Fibroblast of pulmonary artery (primary cell): ENCODE results near the gene PIP5K1A.

Experiments used
- DNase-seq: peaks from one replicate; pipeline ENCODE4 v3.0.0-alpha.2; 2010; ENCODE audit warnings: low read depth
- H3K4me3 ChIP-seq: replicated peaks from 2 replicates; pipeline ENCODE4 v1.5.1; 2011; ENCODE audit warnings: low read depth, mild to moderate bottlenecking, control low read depth, low read length, moderate library complexity
- TF ChIP-seq, protein P1 (sequence below): IDR thresholded peaks from 2 replicates; pipeline ENCODE4 v1.5.1; 2011; ENCODE audit warnings: mild to moderate bottlenecking, control low read depth, low read length, inconsistent platforms; ENCODE audit errors: missing control alignments

The PIP5K1A gene

DNA sequence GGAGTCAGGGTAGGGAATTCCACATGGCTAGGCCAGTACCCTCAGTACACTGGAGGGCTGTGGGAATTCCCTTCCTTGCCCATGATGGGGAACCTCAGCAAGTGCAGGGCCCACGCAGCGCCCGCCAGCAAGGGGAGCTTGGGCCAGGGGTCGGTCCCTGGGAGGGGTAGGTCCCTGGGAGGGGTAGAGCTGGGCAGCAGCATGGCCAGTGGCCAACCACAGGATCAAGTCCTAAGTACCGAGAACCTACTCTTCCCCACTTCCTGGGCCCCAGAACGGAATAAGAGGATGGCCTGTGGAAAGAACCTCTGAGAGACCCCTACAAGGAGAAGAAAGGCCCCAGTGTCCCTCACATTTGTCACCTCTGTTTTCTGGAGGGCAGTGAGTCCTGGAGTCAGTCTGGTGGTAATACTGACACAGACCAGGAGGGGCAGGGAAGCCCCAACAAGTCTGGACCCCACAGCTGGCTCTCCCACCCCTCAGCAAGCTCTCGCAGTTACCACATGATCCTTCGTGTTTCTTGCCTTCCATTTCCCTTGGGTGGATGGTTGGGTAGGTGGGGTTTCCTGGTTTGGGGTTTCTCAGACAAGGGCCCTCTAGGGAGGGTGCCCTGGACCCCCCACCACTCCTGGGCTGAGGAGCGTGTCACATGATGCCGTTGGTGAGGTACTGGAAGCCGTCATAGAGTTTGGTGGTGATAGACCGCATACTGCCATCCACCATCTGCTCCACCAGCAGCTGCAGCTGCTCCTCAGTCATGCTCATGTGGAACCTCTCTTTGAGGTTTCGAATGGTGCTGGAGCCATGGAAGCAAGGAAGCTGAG, 94.1 kb downstream of the PIP5K1A start:
- no peak overlapping the region for H3K4me3 ChIP-seq
- DNase-seq, result no peak
- TF ChIP-seq, protein P1, sequence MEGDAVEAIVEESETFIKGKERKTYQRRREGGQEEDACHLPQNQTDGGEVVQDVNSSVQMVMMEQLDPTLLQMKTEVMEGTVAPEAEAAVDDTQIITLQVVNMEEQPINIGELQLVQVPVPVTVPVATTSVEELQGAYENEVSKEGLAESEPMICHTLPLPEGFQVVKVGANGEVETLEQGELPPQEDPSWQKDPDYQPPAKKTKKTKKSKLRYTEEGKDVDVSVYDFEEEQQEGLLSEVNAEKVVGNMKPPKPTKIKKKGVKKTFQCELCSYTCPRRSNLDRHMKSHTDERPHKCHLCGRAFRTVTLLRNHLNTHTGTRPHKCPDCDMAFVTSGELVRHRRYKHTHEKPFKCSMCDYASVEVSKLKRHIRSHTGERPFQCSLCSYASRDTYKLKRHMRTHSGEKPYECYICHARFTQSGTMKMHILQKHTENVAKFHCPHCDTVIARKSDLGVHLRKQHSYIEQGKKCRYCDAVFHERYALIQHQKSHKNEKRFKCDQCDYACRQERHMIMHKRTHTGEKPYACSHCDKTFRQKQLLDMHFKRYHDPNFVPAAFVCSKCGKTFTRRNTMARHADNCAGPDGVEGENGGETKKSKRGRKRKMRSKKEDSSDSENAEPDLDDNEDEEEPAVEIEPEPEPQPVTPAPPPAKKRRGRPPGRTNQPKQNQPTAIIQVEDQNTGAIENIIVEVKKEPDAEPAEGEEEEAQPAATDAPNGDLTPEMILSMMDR, result no peak

DNA sequence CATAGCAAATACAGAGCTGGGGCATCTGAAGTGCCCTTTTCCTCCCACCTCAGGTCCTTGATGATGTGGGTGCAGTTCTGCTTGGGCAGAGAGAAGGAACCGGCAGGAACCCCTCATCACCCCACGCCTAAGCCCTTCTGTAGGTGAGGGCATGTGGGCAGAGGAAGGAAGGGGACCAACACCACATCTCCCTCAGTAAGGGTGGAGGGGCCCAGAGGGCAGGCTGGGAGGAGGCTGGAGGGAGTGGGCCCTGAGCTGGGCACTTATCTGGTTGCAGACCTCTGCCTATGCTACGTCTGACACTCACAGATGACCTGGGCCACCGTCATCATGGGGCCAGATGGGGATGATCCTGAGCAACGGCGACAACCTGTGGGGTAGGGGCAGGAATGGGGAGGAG, 94.7 kb downstream of the PIP5K1A start:
- DNase-seq, result no peak
- TF ChIP-seq, protein P1, result no peak
- H3K4me3 ChIP-seq, result no peak overlapping the region

DNA sequence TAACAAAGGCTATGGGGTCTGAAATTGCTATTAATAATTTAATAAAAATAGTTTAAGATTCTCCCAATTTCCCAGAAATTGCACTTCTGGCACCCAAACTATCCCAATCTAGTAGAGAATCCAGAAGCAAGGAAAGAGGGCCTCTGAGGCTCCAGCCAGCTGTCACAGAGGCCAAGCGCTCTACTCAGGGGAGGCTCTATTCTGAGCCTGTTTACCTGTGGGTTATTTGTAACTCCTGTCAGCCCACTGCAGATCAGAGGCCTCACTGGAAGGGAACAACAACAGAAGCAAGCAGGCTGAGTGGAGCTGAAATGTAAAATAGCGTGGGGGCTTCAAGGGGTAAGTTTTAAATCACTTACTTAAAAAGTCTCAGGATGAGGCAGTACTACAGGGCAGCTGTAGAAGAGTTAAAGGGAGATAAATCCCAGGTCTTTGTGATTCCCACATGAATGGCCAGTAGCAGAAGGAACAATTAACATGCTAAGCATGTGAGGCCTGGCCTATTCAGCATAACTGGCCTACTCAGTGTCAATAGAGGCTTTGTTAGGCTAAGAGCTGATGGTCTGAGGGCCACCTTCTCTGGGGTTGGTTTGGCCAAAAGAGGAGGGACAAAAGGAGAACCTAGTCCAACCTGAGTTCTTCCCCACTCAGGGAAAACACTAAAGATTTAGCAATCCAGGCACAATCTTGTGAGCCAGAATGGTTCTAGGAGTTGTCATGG, 96.5 kb downstream of the PIP5K1A start:
- TF ChIP-seq, protein P1, result no peak
- DNase-seq, result no peak
- H3K4me3 ChIP-seq, result no peak overlapping the region
